GM12892 (cell line): ENCODE data around the gene SREBF1.

Source experiments
- POLR2A ChIP-seq: IDR thresholded peaks from 2 replicates; pipeline ENCODE4 v1.6.1; 2011; ENCODE audit warnings: low read depth, low read length, control low read depth
- POLR2AphosphoS5 ChIP-seq: IDR thresholded peaks from 2 replicates; pipeline ENCODE4 v1.6.1; 2011; ENCODE audit warnings: low read depth, low read length, control low read depth

DNA sequence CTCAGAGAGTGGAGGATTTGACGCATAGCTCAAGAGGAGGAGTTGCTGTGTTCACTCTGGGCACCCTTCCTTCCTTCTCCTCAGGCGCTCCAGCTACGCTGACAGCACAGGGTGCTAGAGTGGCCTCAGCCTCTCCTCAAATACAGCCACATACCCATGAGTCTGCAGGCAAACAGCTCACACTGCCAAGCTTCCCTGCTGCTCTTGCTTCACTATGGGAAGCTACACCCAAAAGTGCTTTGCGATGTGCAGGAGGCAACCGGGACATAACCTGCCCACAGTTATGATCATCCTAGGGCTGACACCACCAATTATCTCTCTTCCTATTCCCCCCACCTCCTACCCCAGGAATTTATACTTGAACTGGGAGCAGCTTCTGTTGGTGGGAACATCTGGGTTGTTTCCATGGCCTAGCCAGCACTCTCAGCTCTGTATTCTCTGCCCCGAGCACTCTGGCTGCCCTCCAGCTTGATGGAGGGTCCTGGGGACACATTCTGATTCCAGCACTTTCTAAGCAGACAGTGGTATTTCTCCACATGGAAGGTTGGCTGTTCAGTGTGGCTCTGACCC, 40.3 kb upstream of the SREBF1 start:
- no peak for TF ChIP-seq POLR2A
- TF ChIP-seq POLR2AphosphoS5 = no peak
